ENCODE results near the gene SEMA4A. TPM values are rescaled to one million over a fixed set of nuclear protein-coding genes. Genes with fewer than 3 reads are reported as not detected.

SEMA4A gene
- total and polyA plus RNA-seq, 9 of the 15 experiments (the other 6 are each of a cell fraction or from before 2014, with no cell fraction given) = 0.04 to 1.7 (median 0.45) TPM

DNA sequence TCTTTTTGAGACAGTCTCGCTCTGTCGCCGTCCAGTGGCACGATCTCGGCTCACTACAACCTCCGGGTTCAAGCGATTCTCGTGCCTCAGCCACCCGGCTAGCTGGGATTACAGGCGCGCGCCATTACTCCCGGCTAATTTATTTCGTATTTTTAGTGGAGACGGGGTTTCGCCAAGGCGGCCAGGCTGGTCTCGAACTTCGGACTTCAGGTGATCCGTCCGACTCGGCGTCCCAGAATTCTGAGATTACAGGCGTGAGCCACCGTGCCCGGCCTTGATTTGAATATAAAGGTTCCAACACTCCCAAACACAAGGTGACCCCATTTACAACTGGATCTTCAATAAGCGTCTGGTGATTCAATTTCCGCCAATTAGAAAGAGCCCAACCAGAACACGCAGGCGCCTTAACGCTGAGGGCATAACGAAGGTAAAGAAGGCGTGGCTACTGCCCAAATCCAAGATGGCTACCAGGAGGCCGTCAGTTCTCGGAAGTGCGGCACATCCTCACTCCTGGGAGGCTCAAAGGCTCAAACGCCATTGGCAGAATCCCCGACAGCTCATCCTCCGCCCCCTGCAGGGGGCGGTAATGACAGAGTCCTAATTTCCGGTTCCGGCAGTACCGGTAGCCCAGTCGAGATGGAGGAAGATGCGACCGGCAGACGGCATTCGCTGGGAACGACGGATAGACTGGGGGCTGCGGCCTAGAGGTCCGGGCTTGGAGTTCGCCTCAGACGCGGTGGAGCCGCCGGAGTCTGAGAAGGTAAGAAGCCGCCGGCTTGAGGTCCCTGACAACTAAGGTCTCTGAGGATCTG is 40.3 kb downstream of the SEMA4A start, which contains the start of gene SLC25A44 (continued):
- TF ChIP-seq BRD4 (IDR thresholded peaks at IDR 0.05) (peak; percentile 81; the same call in 1 of the 2 replicates), TBP (optimal IDR thresholded peaks at IDR 0.05; ENCODE audit: low read depth, low read length) (peak; percentile 96), ZNF695 (CRISPR knock-in tag; IDR thresholded peaks at IDR 0.05) (no peak), ZNF282 (CRISPR knock-in tag; IDR thresholded peaks at IDR 0.05) (no peak), ZKSCAN3 (CRISPR knock-in tag; IDR thresholded peaks at IDR 0.05) (no peak), MAFG (tag; conservative IDR thresholded peaks at IDR 0.05) (no peak), BHLHE40 (IDR thresholded peaks at IDR 0.05; ENCODE audit: low read length) (no peak), E2F3 (CRISPR knock-in tag; IDR thresholded peaks at IDR 0.05) (no peak), BRD9 (IDR thresholded peaks at IDR 0.05; ENCODE audit: low read depth, partially characterized antibody) (peak; percentile 78), POLR2AphosphoS5 (IDR thresholded peaks at IDR 0.05; ENCODE audit: control insufficient read depth, insufficient read depth, low read depth, low read length) (peak; percentile 90), ZNF584 (CRISPR knock-in tag; IDR thresholded peaks at IDR 0.05; ENCODE audit: low read depth) (no peak), BMI1 (IDR thresholded peaks at IDR 0.05; ENCODE audit: low read length) (no peak), MCM5 (IDR thresholded peaks at IDR 0.05; ENCODE audit: low read depth) (no peak), ZNF124 (CRISPR knock-in tag; IDR thresholded peaks at IDR 0.05) (no peak), PRMT5 (CRISPR knock-in tag; IDR thresholded peaks at IDR 0.05) (no peak), ZFPM2 (CRISPR knock-in tag; IDR thresholded peaks at IDR 0.05) (no peak), NR3C1 (CRISPR knock-in tag; IDR thresholded peaks at IDR 0.05) (no peak), NFE2L1 (tag; IDR thresholded peaks at IDR 0.05; ENCODE audit: borderline replicate concordance, low read depth) (no peak), ZNF77 (CRISPR knock-in tag; IDR thresholded peaks at IDR 0.05) (no peak), ZSCAN29 (IDR thresholded peaks at IDR 0.05) (0 out of 2 replicates have a peak, but pooled peaks have one; percentile 28), ZSCAN32 (CRISPR knock-in tag; IDR thresholded peaks at IDR 0.05) (no peak), TCFL5 (CRISPR knock-in tag; conservative IDR thresholded peaks at IDR 0.05) (no peak), KLF16 (IDR thresholded peaks at IDR 0.05) (no peak), MECOM (CRISPR knock-in tag; IDR thresholded peaks at IDR 0.05) (no peak)
- TF ChIP-seq, protein P1, sequence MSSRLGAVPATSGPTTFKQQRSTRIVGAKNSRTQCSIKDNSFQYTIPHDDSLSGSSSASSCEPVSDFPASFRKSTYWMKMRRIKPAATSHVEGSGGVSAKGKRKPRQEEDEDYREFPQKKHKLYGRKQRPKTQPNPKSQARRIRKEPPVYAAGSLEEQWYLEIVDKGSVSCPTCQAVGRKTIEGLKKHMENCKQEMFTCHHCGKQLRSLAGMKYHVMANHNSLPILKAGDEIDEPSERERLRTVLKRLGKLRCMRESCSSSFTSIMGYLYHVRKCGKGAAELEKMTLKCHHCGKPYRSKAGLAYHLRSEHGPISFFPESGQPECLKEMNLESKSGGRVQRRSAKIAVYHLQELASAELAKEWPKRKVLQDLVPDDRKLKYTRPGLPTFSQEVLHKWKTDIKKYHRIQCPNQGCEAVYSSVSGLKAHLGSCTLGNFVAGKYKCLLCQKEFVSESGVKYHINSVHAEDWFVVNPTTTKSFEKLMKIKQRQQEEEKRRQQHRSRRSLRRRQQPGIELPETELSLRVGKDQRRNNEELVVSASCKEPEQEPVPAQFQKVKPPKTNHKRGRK (tag; IDR thresholded peaks at IDR 0.05) = no peak
- TF ChIP-seq, protein P2, sequence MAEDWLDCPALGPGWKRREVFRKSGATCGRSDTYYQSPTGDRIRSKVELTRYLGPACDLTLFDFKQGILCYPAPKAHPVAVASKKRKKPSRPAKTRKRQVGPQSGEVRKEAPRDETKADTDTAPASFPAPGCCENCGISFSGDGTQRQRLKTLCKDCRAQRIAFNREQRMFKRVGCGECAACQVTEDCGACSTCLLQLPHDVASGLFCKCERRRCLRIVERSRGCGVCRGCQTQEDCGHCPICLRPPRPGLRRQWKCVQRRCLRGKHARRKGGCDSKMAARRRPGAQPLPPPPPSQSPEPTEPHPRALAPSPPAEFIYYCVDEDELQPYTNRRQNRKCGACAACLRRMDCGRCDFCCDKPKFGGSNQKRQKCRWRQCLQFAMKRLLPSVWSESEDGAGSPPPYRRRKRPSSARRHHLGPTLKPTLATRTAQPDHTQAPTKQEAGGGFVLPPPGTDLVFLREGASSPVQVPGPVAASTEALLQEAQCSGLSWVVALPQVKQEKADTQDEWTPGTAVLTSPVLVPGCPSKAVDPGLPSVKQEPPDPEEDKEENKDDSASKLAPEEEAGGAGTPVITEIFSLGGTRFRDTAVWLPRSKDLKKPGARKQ (CRISPR knock-in tag; IDR thresholded peaks at IDR 0.05) = no peak
- TF ChIP-seq, protein P3, sequence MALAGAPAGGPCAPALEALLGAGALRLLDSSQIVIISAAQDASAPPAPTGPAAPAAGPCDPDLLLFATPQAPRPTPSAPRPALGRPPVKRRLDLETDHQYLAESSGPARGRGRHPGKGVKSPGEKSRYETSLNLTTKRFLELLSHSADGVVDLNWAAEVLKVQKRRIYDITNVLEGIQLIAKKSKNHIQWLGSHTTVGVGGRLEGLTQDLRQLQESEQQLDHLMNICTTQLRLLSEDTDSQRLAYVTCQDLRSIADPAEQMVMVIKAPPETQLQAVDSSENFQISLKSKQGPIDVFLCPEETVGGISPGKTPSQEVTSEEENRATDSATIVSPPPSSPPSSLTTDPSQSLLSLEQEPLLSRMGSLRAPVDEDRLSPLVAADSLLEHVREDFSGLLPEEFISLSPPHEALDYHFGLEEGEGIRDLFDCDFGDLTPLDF (CRISPR knock-in tag; IDR thresholded peaks at IDR 0.05) = no peak
- TF ChIP-seq, protein P4, sequence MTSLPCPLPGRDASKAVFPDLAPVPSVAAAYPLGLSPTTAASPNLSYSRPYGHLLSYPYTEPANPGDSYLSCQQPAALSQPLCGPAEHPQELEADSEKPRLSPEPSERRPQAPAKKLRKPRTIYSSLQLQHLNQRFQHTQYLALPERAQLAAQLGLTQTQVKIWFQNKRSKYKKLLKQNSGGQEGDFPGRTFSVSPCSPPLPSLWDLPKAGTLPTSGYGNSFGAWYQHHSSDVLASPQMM (CRISPR knock-in tag; IDR thresholded peaks at IDR 0.05) = no peak
